ENCODE measurements around the gene SRGAP2B.
"Not testable (repeated sequence)": the region's sequence is repeated elsewhere in the genome, so short reads cannot be mapped to it uniquely, and the experiment has no call there.

The SRGAP2B gene

DNA sequence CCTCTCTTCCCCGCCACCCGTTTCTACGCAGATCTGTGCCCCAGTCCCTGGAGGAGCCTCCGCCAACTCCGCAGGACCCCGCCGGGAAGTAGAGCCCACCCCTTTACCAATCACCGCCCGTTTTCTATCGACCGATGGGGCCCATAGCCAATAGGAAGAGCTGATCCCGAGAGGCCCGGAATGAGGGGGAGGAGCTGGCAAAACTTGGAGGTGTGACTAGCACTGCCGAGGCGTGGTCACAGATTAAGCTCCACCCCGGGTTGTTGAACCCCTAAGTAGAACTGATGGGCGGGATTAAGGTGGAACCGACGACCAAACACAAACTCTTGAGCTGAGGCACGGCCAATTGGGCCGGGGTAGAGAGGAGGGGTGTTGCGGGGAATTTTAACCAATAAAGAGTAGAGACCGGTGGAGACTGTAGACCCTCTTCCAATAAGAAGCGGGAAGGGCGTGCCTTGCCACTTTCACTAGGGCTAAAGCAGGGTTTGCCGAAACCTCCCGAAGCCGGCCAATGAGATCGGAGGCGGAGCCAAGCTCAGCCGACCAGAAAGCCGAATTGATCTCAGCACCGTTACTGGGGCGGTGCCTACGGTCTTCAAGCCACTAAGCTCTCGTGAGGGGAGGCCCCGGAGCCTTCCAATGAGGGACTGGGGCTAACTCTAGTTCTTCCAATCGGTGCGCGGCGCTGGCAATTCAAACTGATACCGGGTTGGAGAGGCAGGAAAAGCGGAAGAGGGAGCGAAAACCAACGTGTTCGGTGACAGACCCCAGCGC lies at the start of gene SRGAP2B, which contains the start of gene FAM72D:
Gene SRGAP2B, minus strand, starts transcription at position 45 of the 774 bp plus-strand sequence. CDS start 2,427 bp downstream, outside the sequence.
Gene FAM72D, plus strand, starts transcription at position 691 of the 774 bp plus-strand sequence. CDS start 874 bp downstream, outside the sequence.
- not testable (repeated sequence) for DNase-seq

- not testable (repeated sequence) for DNase-seq
Observed at GRCh38 chr1:145144264-145144913, 49.3 kb upstream of the SRGAP2B start.

- DNase-seq: not testable (repeated sequence)
Observed at GRCh38 chr1:145140549-145140948, 45.4 kb upstream of the SRGAP2B start.

DNA sequence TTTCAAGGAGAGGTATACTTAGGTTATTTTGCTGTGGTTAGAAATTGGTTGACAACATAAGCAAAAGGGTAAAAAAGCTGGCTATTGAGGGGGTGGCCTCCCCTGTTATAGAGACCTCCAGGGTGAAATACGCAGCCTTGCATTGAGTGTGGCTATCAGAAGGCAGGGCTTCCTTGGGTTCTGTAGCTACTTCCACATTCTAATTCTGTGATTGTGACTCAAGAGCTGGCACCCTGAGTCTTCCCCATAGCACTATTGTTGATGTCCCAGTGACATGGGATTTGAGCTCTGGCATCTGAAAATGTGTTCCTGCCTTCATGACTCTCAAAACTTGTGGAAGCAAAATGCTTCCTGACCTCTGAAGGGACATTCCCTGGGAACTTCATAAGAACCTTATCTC lies 39.3 kb upstream of the SRGAP2B start:
- not testable (repeated sequence) for DNase-seq

DNA sequence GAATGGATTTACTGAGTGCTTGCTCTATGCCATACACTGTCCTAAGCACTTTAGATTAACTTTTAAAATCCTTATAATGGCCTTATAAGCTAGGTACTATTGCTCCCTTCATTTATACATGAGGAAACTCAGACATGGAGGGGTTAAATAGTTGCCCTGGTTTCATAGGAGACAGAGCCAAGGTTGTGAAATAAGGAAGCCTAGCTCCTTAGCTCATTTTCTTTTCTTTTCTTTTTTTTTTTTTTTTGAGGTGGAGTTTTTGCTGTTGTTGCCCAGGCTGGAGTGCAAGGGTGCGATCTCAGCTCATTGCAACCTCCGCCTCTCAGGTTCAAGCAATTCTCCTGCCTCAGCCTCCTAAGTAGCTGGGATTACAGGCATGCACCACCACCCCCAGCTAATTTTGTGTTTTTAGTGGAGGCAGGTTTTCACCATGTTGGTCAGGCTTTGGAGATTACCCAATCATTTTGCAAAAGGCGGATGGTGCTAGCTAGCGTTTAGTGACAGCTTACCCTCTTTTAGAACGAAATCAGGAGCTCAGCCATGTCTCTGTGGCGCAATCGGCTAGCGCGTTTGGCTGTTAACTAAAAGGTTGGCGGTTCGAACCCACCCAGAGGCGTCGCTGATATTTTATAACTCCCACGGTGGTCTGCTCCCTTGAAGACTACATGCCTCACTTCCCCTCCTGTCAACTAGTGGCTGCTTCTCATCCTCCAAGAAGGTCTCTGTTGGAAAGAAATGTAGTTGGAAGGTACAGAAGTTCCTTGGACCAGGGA lies 33.8 kb upstream of the SRGAP2B start:
- not testable (repeated sequence) for DNase-seq

DNA sequence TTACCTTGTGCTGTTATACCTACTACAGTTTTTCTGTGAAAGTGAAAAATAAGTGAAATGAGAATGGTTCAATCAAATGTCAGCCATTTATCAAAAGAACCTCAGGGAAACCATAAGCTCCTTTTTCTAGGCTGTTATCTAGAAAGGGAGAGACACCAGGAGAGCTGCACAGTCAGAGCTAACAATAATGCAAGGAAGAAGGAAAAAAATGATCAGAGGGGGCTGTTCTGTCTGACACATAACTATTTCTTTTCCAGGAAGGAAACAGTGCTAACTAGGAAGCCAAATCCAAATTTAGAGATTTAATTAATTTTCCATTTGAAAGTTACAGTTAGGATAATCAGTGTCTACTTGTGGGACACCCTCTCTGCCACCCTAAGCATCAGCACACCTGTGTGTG lies 32.0 kb upstream of the SRGAP2B start:
- not testable (repeated sequence) for DNase-seq

GRCh38 chr1:145125112-145125511 lies 30.0 kb upstream of the SRGAP2B start:
- not testable (repeated sequence) for DNase-seq

- not testable (repeated sequence) for DNase-seq
Observed at GRCh38 chr1:145123992-145124641, 29.0 kb upstream of the SRGAP2B start.

DNA sequence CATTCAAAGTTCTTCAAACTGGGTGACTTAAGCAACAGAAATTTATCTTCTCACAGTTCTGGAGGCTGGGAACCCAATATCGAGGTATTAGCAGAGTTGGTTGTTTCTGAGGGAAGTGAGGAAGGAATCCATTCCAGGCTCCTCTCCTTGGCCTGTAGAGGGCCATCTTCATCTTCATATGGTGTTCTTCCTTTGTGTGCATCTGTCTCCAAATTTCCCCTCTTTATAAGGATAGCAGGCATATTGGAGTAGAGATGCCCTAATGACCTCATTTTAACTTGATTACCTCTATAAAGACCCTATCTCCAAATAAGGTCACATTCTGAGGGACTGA lies 27.9 kb upstream of the SRGAP2B start:
- not testable (repeated sequence) for DNase-seq

DNA sequence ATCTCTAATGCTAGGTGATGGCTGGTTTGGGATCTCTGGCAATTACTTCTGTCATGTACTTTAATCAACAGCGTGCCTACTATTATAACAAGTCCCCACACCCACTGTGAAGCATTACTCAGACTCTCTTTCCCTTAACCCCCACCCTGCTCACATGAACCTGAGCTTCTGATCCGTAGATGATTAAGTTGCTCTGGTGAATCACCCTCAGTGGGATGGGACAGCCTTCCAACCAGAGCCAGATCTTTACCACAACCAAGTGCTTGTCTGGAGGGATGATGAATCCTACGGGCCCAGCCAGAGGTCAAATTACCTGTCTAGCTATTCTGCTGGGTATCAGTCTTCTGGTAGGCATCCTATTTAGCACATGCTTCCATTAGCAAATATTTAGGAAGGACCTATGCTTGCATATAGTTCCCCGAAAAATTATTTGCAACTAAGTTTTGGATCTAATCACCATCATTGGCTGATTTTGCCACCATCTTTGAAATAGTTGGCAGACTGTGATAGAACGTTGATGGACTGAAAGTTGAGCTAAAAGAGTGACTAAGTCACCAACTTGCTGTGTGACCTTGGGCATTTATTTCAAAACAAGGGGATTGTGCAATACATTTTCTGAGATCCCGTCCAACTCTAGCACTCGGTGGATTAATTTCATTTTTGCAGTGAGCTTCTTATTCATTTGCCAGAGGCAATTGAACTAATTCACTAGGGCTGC lies 27.4 kb upstream of the SRGAP2B start:
- DNase-seq: not testable (repeated sequence)

- not testable (repeated sequence) for DNase-seq
Observed at GRCh38 chr1:145119842-145120241, 24.7 kb upstream of the SRGAP2B start.

DNA sequence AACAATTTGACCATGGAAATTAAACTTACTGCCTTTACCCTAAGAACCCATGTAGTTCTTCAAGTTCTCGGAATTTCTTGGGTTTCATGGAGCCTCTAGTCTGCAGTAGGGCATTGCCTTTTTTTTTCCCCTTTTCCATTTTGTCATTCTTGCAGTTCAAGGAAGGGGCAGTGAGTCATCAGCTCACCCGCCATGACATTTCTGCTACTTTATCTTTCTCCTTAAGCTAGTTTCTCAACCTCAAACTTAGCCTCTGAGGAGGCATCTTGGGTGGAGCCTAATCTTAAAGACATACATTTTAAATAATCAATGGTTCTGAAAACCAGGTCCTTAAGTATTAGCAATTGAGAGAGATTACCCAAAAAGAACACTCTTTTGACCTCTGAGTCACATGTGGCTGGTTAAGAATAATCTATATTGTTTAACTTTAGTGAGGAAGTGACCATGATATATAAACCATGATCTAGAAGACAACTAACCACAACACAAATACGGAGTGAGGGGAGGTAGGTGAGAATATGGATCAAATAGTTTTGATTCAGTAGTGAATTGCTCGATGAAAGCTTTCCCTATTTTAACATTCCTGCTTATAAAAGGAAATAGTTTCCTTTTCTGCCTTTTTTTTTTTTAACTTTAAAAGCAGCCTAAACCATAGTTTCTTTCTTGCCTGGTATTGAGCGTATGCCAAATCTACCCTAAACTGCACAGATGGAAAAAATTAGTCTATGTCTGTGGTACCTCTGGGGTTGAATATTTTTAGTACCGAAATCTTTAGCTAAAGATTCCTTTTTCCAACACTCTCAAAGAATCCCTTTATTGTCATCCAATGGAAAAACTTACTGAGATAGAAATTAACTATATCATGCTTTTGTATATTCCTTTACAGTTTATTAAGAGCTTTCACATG lies 20.7 kb upstream of the SRGAP2B start:
- DNase-seq: not testable (repeated sequence)

- DNase-seq: not testable (repeated sequence)
Observed at GRCh38 chr1:145114560-145115057, 19.5 kb upstream of the SRGAP2B start.

- DNase-seq: not testable (repeated sequence)
Observed at GRCh38 chr1:145112703-145113102, 17.6 kb upstream of the SRGAP2B start.

GRCh38 chr1:145111674-145112073 lies 16.5 kb upstream of the SRGAP2B start:
- not testable (repeated sequence) for DNase-seq

- DNase-seq: not testable (repeated sequence)
Observed at GRCh38 chr1:145103294-145103693, 8.2 kb upstream of the SRGAP2B start.

DNA sequence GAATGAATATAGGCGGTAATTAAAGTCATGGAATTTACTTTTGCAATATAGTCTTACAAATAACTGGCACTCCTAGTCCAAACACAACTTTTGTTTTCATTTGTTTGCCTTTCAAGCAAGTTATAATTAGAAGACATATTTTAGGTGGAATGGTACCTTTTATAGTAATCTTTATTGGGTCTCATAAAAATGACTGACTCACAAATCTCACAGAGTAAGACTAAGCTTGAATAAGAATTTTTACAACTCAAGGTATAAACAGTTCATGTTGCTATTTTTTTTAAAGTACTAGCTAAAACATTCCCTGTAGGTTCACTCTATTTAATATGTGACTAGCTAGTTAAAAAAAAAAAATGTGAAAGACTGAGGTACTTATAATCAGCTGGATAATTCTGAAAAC lies 6.6 kb upstream of the SRGAP2B start:
- not testable (repeated sequence) for DNase-seq

- not testable (repeated sequence) for DNase-seq
Observed at GRCh38 chr1:145094655-145095211, 395 bp downstream of the SRGAP2B start.

- DNase-seq: peak; percentile 32
Observed at GRCh38 chr1:145093517-145094149, 1.5 kb downstream of the SRGAP2B start.
